SU-DHL-6 (cell line): ENCODE results near the gene KCNN3.

Source experiments
- H2AFZ ChIP-seq: fragments of 200-600 bp; sonication (generic); 2 replicates; pipeline ENCODE4 v1.6.1; 2014; ENCODE audit warnings: low read depth, mild to moderate bottlenecking, moderate library complexity, mixed read lengths, antibody characterized with exemption, low read length; ENCODE audit not compliant: severe bottlenecking
- H3F3A ChIP-seq: fragments of 200-600 bp; shearing (Covaris generic); 2 replicates; pipeline ENCODE4 v1.6.0; 2016; ENCODE audit warnings: antibody characterized with exemption, mild to moderate bottlenecking; ENCODE audit not compliant: insufficient read depth
- H3K27ac ChIP-seq: fragments of 200-600 bp; sonication (generic); 2 replicates; pipeline ENCODE4 v1.5.1; 2016; ENCODE audit warnings: low read depth, mild to moderate bottlenecking, low read length, moderate library complexity, mixed read lengths
- H3K27me3 ChIP-seq: fragments of 200-600 bp; sonication (generic), shearing (Covaris generic); 2 replicates; pipeline ENCODE4 v1.6.0; 2014; ENCODE audit warnings: mild to moderate bottlenecking, low read length
- H3K36me3 ChIP-seq: fragments of 200-600 bp; sonication (generic); 2 replicates; pipeline ENCODE4 v1.6.1; 2014; ENCODE audit warnings: mild to moderate bottlenecking, low read length, mixed read lengths
- H3K4me2 ChIP-seq: fragments of 300-600, 200-600 bp; shearing (Covaris generic), sonication (generic); 2 replicates; pipeline ENCODE4 v1.6.0; 2014; ENCODE audit warnings: low read length, low read depth, mild to moderate bottlenecking; ENCODE audit not compliant: poor library complexity, severe bottlenecking
- H3K4me3 ChIP-seq: fragments of 200-600 bp; sonication (generic); 2 replicates; pipeline ENCODE4 v1.5.1; 2014; ENCODE audit warnings: antibody characterized with exemption, low read length, mild to moderate bottlenecking, mixed read lengths; ENCODE audit not compliant: insufficient read depth, poor library complexity, severe bottlenecking
- H3K79me2 ChIP-seq: fragments of 200-600 bp; sonication (generic); 2 replicates; pipeline ENCODE4 v1.6.1; 2014; ENCODE audit warnings: mild to moderate bottlenecking, low read length, moderate library complexity; ENCODE audit not compliant: insufficient read depth
- H3K9ac ChIP-seq: fragments of 200-600 bp; sonication (generic); 2 replicates; pipeline ENCODE4 v1.7.0; 2014; ENCODE audit warnings: mild to moderate bottlenecking, low read length
- H3K9me2 ChIP-seq: fragments of 200-600 bp; sonication (generic); replicated peaks from 2 replicates; pipeline ENCODE4 v1.6.1; 2014; ENCODE audit warnings: low read length; ENCODE audit not compliant: insufficient read depth
- H3K9me3 ChIP-seq: fragments of 200-600 bp; sonication (generic); 2 replicates; pipeline ENCODE4 v1.6.1; 2014; ENCODE audit warnings: low read length, mixed read lengths; ENCODE audit not compliant: insufficient read depth
- H4K20me1 ChIP-seq: fragments of 200-600 bp; sonication (generic); 2 replicates; pipeline ENCODE4 v1.6.1; 2014; ENCODE audit warnings: low read depth, mild to moderate bottlenecking, antibody characterized with exemption, low read length, moderate library complexity, mixed read lengths
- CTCF ChIP-seq: fragments of 200-600 bp; sonication (generic); IDR thresholded peaks from one replicate; pipeline ENCODE4 v1.5.1; 2017; ENCODE audit warnings: antibody characterized with exemption, mild to moderate bottlenecking, low read length, moderate library complexity; ENCODE audit not compliant: insufficient read depth, poor library complexity, severe bottlenecking
- EZH2phosphoT487 ChIP-seq: fragments of 200-600 bp; sonication (generic), shearing (Covaris generic); conservative IDR thresholded peaks from 2 replicates; pipeline ENCODE4 v1.6.1; 2018; ENCODE audit warnings: mild to moderate bottlenecking, antibody characterized with exemption, low read length, moderate library complexity, mixed read lengths

KCNN3 gene

GRCh38 chr1:154711416-154711815 is 158.7 kb downstream of the KCNN3 start:
- no peak for TF ChIP-seq CTCF
- no peak for TF ChIP-seq EZH2phosphoT487
- no peaks in the 10 kb centered on the region for H3K36me3 ChIP-seq
- no peaks in the 10 kb centered on the region for H3K27me3 ChIP-seq
- no peaks in the 10 kb centered on the region for H4K20me1 ChIP-seq
- H3K9me2 ChIP-seq = no peaks in the 10 kb centered on the region
- H3K9me3 ChIP-seq = no peaks in the 10 kb centered on the region
- H2AFZ ChIP-seq = no peak overlapping the region
- H3F3A ChIP-seq = peaks cover 10% of the 10 kb centered on the region; the same call in 1 of the 2 replicates
- H3K79me2 ChIP-seq = no peaks in the 10 kb centered on the region
- H3K4me2 ChIP-seq = no peak overlapping the region
- no peak overlapping the region for H3K27ac ChIP-seq
- no peak overlapping the region for H3K9ac ChIP-seq
- no peak overlapping the region for H3K4me3 ChIP-seq

GRCh38 chr1:154710106-154710505 is 160.0 kb downstream of the KCNN3 start:
- H3K9me2 ChIP-seq = no peaks in the 10 kb centered on the region
- H3K36me3 ChIP-seq = no peaks in the 10 kb centered on the region
- no peaks in the 10 kb centered on the region for H3K79me2 ChIP-seq
- H3K9ac ChIP-seq = no peak overlapping the region
- no peaks in the 10 kb centered on the region for H4K20me1 ChIP-seq
- H2AFZ ChIP-seq = no peak overlapping the region
- peaks cover 5% of the 10 kb centered on the region; the same call in 1 of the 2 replicates for H3F3A ChIP-seq
- no peaks in the 10 kb centered on the region for H3K27me3 ChIP-seq
- H3K4me3 ChIP-seq = no peak overlapping the region
- no peak overlapping the region for H3K27ac ChIP-seq
- no peak overlapping the region for H3K4me2 ChIP-seq
- no peaks in the 10 kb centered on the region for H3K9me3 ChIP-seq
- TF ChIP-seq CTCF (no peak), EZH2phosphoT487 (no peak)

- Histone ChIP-seq H2AFZ (no peak overlapping the region), H3K27ac (no peak overlapping the region), H3K4me2 (no peak overlapping the region), H3K9me3 (no peaks in the 10 kb centered on the region), H3K79me2 (no peaks in the 10 kb centered on the region), H3K27me3 (no peaks in the 10 kb centered on the region), H3K36me3 (no peaks in the 10 kb centered on the region), H3K9ac (no peak overlapping the region), H4K20me1 (no peaks in the 10 kb centered on the region), H3K9me2 (no peaks in the 10 kb centered on the region), H3F3A (no peaks in the 10 kb centered on the region), H3K4me3 (no peak overlapping the region)
- TF ChIP-seq EZH2phosphoT487 = no peak
- TF ChIP-seq CTCF = no peak
Measured at GRCh38 chr1:154707901-154708463, 162.1 kb downstream of the KCNN3 start.
